HT-29 (cell line): ENCODE measurements around the gene UMAD1. TPM values are rescaled to one million over a fixed set of nuclear protein-coding genes. Genes with fewer than 3 reads are reported as not detected.

Experiments used
- DNase-seq: peaks from one replicate; pipeline ENCODE4 v3.0.0-alpha.2; 2015; ENCODE audit warnings: low spot score
- total RNA-seq: library from RNA; depleted of rRNA; stranded (reverse); fragments of >200 nt; shearing (Covaris generic); gene quantifications from 2 replicates; pipeline ENCODE4 v1.2.3, GENCODE V29; 2014

The UMAD1 gene
- total RNA-seq, 1 experiment from 2014 or later: 2.0 TPM

DNA sequence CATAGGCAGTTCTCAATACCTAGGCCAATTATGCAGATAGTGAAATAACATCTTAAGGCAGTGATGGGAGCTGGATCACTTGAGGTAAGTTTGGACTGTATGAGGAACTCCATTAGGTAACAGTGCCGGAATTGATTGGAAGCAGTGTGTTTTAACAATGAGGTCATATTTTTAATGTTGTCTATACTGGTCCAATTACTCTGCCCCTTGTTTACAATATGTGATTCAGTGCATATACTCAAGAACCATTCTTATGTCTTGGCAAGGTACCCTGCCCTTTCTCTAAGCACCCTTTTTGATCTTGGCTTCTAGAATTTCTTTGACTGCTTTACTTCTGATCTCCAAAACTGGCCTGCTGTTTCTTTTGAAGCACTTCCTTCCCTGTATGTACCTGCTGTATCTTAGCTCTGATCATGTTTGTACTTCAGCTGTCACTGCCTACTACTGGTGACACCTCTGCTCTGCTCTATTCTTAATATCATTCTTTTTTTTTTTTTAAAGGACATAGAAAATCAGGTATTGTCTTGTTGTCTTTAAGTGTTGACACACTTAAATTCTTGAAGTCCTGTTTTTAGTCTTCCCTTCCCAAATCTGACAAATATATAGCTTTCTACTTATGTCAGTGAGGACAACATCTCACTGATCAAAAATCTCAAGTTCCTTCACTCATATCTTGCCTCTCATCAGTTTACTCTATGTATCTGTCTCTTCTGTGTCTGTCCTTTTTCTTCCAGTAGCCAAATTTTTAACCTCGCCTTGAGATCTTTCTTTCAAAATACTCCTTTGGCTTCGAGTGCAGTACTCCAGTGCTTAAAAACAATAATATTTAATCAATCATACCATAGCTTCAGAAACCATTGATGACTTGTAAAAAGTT is 124.2 kb downstream of the UMAD1 start:
- no peak for DNase-seq

DNA sequence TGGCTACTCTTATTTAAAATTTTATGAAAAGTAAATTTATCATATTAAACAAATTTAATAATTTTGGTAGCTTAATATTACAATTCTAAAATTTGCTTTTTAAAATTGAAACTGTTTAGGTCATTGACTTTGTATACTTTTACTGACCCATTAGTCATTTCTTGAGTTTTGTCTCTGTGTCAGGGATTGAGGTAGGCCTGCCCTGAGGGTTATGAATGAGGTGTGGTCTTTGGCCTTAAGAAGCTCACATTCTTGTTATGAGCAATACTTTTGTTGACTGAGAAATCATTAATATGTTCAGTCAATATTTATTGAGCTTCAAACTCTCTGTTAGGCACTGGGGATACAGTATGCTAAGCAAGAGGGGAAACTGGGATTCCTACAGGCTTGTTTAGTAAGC is 124.9 kb downstream of the UMAD1 start:
- DNase-seq: no peak

DNA sequence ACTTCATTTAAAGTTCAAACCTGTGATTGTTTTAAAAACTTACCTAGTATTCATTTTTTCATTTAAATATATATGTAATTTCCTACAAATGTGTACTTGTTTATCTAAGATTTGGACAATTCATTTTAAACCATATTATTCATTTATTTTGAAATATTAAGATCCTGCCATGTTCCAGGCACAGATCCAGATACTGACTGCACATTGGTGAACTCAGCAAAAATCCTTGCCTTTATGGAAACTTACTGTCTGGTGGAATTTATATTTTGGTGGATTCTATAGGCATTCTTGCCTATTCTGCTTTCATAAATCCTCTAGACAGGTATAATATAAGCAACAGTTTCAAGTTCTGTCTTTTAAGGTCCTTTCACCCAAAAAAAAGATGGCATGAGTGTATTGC is 126.1 kb downstream of the UMAD1 start:
- DNase-seq: no peak

DNA sequence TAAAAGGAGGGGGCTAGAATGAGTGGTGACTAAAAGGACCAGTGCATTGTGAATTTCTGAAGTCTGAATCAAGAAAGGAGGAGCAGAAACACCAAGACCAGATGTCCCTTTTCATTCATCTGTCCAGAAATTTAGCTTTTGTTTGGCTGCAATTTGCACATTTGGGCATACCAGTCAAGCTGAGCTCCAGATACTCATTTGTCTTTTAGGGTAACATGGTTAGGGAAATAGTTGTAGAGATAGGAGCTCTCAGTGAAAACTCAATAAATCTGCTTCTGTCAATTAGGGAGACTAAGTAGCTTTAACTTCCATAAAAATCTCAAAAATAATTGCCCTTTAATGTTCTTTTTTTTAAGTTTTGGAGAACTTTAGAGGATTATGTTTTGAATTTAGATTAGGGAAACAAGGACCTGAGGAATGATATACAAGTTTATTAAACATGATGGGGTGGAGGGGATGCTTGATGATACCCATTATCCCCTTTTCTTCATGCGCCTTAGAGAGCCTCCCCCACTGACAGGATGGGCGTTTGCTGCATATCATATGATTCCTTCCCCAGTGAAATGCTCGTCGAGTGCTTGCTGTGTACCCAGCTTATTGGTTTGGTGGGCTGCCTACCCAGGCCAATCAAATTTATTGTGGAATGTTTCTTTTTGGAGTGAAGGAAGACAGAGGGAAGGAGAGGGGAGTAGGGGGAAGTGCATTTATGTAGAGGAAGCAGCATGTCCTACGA is 128.6 kb downstream of the UMAD1 start:
- DNase-seq: no peak

DNA sequence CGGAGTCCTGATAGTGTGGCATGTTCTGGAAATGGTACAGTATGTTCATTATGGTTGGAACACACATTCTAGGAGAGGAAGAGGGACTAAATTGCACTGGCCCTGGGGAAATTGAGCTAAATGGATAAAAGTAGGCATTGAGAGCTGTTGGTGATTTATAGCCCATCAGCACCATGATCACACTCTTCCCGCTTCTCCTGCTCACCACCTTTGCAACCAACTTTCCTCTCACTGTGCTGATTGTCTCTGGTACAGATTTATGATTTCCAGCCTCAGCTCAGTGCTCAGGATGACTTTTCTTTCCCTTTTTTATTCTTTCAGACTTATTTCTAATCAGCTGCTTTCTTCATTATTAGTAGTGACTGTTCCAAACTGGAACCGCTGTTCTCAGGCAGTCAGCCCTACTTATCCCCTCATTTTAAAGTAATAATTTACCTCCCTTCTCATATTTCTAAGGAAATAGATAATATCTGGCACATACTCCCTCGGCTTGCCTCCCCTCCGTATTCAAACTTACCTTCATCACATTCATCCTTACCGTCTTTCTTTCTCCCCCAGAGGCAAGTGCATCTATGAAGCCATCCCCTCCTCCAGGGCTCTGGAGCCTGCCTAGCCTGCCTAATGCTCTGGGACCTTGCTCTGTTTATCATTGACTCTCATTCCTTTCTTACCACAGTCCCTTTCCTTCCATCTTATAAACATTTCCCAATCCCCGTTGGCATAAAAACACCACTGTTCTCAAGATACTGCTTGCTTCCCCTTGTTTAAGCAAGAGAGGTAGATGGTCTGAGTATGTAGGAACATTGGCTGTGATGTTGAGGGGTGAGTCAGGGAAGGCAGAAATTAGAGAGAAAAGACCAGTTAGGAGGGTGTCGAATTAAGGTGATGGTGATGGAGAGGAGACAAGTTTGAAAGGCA is 129.4 kb downstream of the UMAD1 start:
- no peak for DNase-seq

GRCh38 chr7:7771452-7771851 is 130.9 kb downstream of the UMAD1 start:
- no peak for DNase-seq

- DNase-seq: no peak
Measured at GRCh38 chr7:7772397-7772821, 131.9 kb downstream of the UMAD1 start.

GRCh38 chr7:7773334-7774309 is 133.1 kb downstream of the UMAD1 start:
- DNase-seq: no peak

GRCh38 chr7:7779888-7780287 is 139.3 kb downstream of the UMAD1 start:
- no peak for DNase-seq

- DNase-seq: no peak
Measured at GRCh38 chr7:7783001-7783400, 142.4 kb downstream of the UMAD1 start.

DNA sequence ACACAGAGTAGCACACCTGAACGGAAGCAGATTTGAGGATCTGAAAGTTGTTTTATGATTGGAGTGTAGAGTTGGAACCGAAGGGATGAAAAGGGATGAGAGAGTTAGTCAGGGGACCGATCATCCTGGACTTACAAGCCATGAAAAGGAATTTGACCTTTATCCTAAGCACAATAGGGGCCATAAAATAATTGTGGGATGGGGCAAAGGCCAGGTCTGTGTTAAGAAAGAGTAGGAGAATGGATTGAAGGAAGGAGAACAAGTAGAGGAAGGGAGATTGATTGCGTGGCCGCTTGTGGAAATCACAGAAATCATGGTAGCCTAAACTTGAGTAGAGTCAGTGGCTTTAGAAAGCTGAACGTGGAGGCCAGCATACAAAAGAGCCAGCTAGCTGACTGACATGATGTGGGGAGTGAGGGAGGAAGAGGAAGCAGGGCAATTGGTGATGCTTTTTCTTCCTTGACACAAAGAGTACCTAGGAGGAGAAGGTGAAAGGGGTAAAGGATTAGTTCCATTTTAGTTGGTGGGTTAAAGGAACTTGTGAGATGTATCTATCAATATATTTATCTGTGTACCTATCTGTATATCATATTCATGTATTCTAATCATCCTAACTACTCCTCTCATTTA is 144.9 kb downstream of the UMAD1 start:
- no peak for DNase-seq

- DNase-seq: no peak
Measured at GRCh38 chr7:7786595-7786994, 146.0 kb downstream of the UMAD1 start.

- DNase-seq: no peak
Measured at GRCh38 chr7:7789551-7789988, 149.0 kb downstream of the UMAD1 start.

DNA sequence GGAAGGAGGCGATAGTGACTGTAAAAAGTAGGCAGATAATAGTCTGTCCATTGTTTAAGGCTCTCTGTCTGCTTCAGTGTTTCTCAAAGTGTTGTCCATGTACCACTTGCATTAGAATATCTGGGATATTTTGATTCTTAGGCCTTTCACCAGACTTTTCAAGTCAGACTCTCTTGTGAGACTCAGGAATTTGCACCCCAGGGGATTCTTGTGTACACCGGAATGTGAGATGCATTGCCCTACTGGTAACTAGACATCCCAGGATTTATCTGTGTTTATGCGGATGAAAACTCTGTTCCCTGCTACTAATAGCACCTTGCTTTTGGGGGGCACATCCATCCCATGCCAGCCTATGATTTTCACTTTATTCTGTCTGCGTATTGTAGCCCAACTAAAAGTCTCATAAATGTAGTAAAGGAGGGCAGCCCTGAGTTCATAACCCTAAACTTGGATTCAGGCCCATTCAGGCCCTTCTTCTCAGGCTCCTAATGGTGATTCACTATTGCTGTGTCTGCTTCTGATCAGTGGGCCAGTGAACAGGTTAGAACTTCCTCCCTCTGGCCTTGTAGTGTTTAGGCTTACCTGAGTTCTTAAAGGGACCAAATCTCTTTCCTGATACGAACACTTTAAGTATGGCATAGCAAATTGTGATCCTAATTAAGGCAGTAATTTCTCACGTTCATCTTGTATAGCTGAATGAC is 149.6 kb downstream of the UMAD1 start:
- DNase-seq: no peak

DNA sequence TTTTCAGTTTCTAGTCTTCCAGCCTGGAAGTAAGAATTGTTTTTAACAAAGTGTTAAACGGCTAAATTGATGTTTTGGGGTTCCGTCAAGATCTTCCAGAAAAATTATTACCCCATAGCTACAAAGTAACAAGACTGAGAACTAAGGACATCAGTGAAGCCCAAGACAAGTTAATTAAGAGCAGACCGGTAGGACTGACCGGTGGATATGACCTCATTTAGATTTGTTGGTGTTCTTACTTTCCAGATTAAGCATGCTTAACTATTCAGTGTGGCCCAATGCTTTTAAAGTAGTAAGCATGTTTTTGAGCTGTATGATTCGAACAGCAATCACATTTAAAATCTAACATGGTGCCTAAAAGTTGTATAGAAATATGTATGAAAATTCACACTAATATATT is 151.0 kb downstream of the UMAD1 start:
- DNase-seq: no peak

- DNase-seq: no peak
Measured at GRCh38 chr7:7792056-7792455, 151.5 kb downstream of the UMAD1 start.

DNA sequence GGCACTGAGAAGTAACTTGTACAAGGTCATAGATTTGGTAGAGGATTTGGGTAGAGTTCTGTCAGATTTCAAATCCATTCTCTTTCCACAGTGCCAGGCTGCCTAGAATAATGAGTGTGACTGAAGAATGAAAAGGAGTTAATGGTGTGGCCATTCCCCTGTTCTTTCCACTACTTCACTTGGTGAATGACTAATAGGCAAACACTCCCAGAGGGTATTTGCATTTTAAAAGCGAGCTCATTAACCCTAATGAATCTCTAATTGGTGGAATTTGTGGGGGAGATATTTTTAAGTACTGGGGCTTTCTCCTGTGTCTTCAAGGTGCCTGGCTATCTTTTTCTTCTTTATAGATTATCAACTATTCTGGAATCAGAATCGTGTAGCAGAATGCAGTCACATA is 152.7 kb downstream of the UMAD1 start:
- no peak for DNase-seq

GRCh38 chr7:7793921-7794320 is 153.4 kb downstream of the UMAD1 start:
- DNase-seq: no peak

DNA sequence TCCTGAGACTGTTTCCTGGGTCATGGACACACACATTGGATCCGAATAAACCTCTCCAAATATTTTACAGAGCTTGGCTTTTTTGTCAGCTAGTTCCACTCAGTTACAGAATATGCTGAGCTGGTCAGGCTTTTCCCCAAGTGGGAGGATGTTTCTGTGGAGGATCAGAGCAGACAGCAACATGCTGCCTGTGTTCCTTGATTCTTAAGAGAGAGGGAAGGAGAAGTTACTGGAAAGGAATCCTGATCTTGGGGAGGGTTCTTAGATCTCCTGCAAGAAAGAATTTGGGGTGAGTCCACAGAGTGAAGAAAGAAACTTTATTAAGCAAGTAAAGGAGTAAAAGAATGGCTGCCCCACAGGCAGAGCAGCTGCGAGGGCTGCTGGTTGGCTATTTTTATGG is 154.7 kb downstream of the UMAD1 start:
- DNase-seq: no peak
